SK-N-SH treated with all-trans-retinoic acid at 6 μM for 48 hours (cell line): Measurements from ENCODE around the gene MRGPRE.

Experiments used
- ATAC-seq: fragments of 200-7000 bp; cut with Tn5 transposase; 3 replicates; pipeline ENCODE4 v1.9.1; 2020; ENCODE audit warnings: mild to moderate bottlenecking, moderate library complexity
- ARNTL ChIP-seq: fragments of 450-650 bp; formaldehyde crosslinking; IDR thresholded peaks from 2 replicates; pipeline ENCODE4 v1.5.0; 2020; ENCODE audit warnings: low read depth, mild to moderate bottlenecking, moderate library complexity, borderline replicate concordance
- BACH2 ChIP-seq: fragments of 250-450 bp; sonication (Bioruptor Pico); IDR thresholded peaks from 2 replicates; pipeline ENCODE4 v1.9.0; 2021; ENCODE audit warnings: mild to moderate bottlenecking, borderline replicate concordance
- CSDC2 ChIP-seq: fragments of 250-450 bp; sonication (Bioruptor Pico); IDR thresholded peaks from 2 replicates; pipeline ENCODE4 v1.5.0; 2020; ENCODE audit warnings: mild to moderate bottlenecking, moderate library complexity
- ESRRG ChIP-seq: fragments of 250-450 bp; sonication (Bioruptor Pico); IDR thresholded peaks from 2 replicates; pipeline ENCODE4 v1.6.1; 2021; ENCODE audit warnings: mild to moderate bottlenecking
- ISL1 ChIP-seq: fragments of 250-450 bp; sonication (Bioruptor Pico); IDR thresholded peaks from 2 replicates; pipeline ENCODE4 v2.1.2; 2022; ENCODE audit warnings: mild to moderate bottlenecking, moderate library complexity
- OSR1 ChIP-seq: fragments of 250-450 bp; sonication (Bioruptor Pico); IDR thresholded peaks from 2 replicates; pipeline ENCODE4 v1.8.0; 2022; ENCODE audit warnings: moderate library complexity, mild to moderate bottlenecking, inconsistent platforms
- PATZ1 ChIP-seq: fragments of 250-450 bp; sonication (Bioruptor Pico); IDR thresholded peaks from 2 replicates; pipeline ENCODE4 v1.8.0; 2020; ENCODE audit warnings: mild to moderate bottlenecking, moderate library complexity, borderline replicate concordance
- POU6F1 ChIP-seq: fragments of 250-450 bp; sonication (Bioruptor Pico); IDR thresholded peaks from 2 replicates; pipeline ENCODE4 v1.8.0; 2021; ENCODE audit warnings: low read depth, mild to moderate bottlenecking, moderate library complexity, borderline replicate concordance
- RARB ChIP-seq: fragments of 250-450 bp; sonication (Bioruptor Pico); IDR thresholded peaks from 2 replicates; pipeline ENCODE4 v1.8.0; 2021; ENCODE audit warnings: mild to moderate bottlenecking, moderate library complexity
- SNAI2 ChIP-seq: fragments of 250-450 bp; sonication (Bioruptor Pico); IDR thresholded peaks from 2 replicates; pipeline ENCODE4 v1.5.0; 2020; ENCODE audit warnings: mild to moderate bottlenecking, moderate library complexity
- TOX ChIP-seq: fragments of 250-450 bp; sonication (Bioruptor Pico); IDR thresholded peaks from 2 replicates; pipeline ENCODE4 v1.8.0; 2021; ENCODE audit warnings: mild to moderate bottlenecking, moderate library complexity, borderline replicate concordance
- TSHZ2 ChIP-seq: fragments of 250-450 bp; sonication (Bioruptor Pico); IDR thresholded peaks from 2 replicates; pipeline ENCODE4 v1.5.0; 2020; ENCODE audit warnings: mild to moderate bottlenecking, moderate library complexity
- ZFP3 ChIP-seq: fragments of 250-450 bp; sonication (Bioruptor Pico); IDR thresholded peaks from 2 replicates; pipeline ENCODE4 v1.5.0; 2020; ENCODE audit warnings: mild to moderate bottlenecking, moderate library complexity
- ZFP30 ChIP-seq: fragments of 450-650 bp; formaldehyde crosslinking; IDR thresholded peaks from 2 replicates; pipeline ENCODE4 v1.5.0; 2022; ENCODE audit warnings: mild to moderate bottlenecking, moderate library complexity
- ZNF565 ChIP-seq: fragments of 450-650 bp; formaldehyde crosslinking; conservative IDR thresholded peaks from 2 replicates; pipeline ENCODE4 v1.5.0; 2020; ENCODE audit warnings: low read depth, mild to moderate bottlenecking, moderate library complexity
- ZNF70 ChIP-seq: fragments of 450-650 bp; formaldehyde crosslinking; IDR thresholded peaks from 2 replicates; pipeline ENCODE4 v1.5.0; 2020; ENCODE audit warnings: mild to moderate bottlenecking, moderate library complexity
- ZNF8 ChIP-seq: fragments of 450-650 bp; formaldehyde crosslinking; IDR thresholded peaks from 2 replicates; pipeline ENCODE4 v1.5.0; 2020; ENCODE audit warnings: mild to moderate bottlenecking, moderate library complexity
- TF ChIP-seq, protein P1 (sequence below): fragments of 250-450 bp; sonication (Bioruptor Pico); IDR thresholded peaks from 2 replicates; pipeline ENCODE4 v1.5.1; 2020; ENCODE audit warnings: low read depth, mild to moderate bottlenecking, moderate library complexity
- TF ChIP-seq, protein P2 (sequence below): fragments of 250-450 bp; sonication (Bioruptor Pico); IDR thresholded peaks from 2 replicates; pipeline ENCODE4 v1.5.1; 2021; ENCODE audit warnings: mild to moderate bottlenecking, moderate library complexity

The MRGPRE gene

DNA sequence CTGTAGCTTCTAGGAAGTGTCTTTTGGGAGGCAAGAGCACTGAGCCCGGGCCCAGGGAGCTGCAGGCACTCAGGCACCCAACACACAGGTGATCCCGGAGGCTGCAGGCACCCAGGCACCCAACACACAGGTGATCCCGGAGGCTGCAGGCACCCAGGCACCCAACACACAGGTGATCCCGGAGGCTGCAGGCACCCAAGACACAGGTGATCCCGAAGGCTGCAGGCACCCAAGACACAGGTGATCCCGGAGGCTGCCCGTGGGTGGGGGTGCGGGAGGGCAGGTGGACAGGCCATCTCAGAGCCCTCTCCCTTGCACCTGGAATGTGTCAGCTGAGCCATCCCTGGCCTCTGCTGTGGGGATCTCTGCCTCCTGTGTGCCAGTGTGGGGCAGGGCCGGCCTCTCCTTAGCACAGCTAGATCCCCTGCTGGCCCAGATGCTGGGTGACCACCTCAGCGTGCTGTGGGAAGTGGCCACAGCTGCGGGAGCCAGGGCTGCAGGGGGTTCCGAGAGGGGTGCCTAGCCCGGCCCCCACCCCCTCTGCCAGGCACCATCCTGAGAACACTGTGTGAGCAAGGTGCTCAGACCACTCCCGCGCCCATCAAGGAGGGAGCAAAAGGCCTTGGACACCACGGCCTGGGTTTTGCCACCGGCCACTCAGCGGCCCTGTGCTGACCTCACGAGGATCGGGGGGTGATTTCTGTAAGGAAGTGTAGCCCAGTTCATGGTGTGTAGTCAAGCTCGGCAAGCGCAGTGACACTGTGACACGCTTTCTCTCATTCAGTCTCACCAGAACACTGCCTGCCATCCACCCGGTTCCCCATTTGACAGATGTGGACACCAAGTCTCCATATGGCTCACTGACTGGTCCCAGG lies 27.8 kb downstream of the MRGPRE start:
- no peak for TF ChIP-seq POU6F1 (CRISPR knock-in tag)
- TF ChIP-seq TSHZ2 = no peak
- no peak for TF ChIP-seq CSDC2
- no peak for TF ChIP-seq ISL1 (CRISPR knock-in tag)
- no peak for TF ChIP-seq SNAI2 (CRISPR knock-in tag)
- TF ChIP-seq, protein P1, sequence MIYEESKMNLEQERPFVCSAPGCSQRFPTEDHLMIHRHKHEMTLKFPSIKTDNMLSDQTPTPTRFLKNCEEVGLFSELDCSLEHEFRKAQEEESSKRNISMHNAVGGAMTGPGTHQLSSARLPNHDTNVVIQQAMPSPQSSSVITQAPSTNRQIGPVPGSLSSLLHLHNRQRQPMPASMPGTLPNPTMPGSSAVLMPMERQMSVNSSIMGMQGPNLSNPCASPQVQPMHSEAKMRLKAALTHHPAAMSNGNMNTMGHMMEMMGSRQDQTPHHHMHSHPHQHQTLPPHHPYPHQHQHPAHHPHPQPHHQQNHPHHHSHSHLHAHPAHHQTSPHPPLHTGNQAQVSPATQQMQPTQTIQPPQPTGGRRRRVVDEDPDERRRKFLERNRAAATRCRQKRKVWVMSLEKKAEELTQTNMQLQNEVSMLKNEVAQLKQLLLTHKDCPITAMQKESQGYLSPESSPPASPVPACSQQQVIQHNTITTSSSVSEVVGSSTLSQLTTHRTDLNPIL (CRISPR knock-in tag) = no peak
- TF ChIP-seq ARNTL (CRISPR knock-in tag) = no peak
- no peak for TF ChIP-seq RARB (CRISPR knock-in tag)
- no peak for TF ChIP-seq ZFP30 (CRISPR knock-in tag)
- TF ChIP-seq PATZ1 (CRISPR knock-in tag) = no peak
- TF ChIP-seq ZNF70 (CRISPR knock-in tag) = no peak
- TF ChIP-seq ZNF565 (CRISPR knock-in tag) = no peak
- no peak for TF ChIP-seq TOX
- TF ChIP-seq, protein P2, sequence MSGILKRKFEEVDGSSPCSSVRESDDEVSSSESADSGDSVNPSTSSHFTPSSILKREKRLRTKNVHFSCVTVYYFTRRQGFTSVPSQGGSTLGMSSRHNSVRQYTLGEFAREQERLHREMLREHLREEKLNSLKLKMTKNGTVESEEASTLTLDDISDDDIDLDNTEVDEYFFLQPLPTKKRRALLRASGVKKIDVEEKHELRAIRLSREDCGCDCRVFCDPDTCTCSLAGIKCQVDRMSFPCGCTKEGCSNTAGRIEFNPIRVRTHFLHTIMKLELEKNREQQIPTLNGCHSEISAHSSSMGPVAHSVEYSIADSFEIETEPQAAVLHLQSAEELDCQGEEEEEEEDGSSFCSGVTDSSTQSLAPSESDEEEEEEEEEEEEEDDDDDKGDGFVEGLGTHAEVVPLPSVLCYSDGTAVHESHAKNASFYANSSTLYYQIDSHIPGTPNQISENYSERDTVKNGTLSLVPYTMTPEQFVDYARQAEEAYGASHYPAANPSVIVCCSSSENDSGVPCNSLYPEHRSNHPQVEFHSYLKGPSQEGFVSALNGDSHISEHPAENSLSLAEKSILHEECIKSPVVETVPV = no peak
- no peak for TF ChIP-seq ZFP3 (CRISPR knock-in tag)
- TF ChIP-seq BACH2 (CRISPR knock-in tag) = no peak
- ATAC-seq = no peak

GRCh38 chr11:3203221-3204043 lies 28.8 kb downstream of the MRGPRE start:
- peak; percentile 62 for ATAC-seq
- TF ChIP-seq ZNF70 (CRISPR knock-in tag) (no peak), PATZ1 (CRISPR knock-in tag) (no peak), POU6F1 (CRISPR knock-in tag) (no peak), ISL1 (CRISPR knock-in tag) (no peak), TSHZ2 (no peak), BACH2 (CRISPR knock-in tag) (no peak), RARB (CRISPR knock-in tag) (no peak), ESRRG (CRISPR knock-in tag) (no peak), ZNF8 (CRISPR knock-in tag) (no peak), ARNTL (CRISPR knock-in tag) (no peak), ZFP3 (CRISPR knock-in tag) (no peak), TOX (no peak), OSR1 (CRISPR knock-in tag) (no peak)
